Measurements from ENCODE around the gene KCNF1.

KCNF1 gene

GRCh38 chr2:10873171-10873570 lies 38.6 kb upstream of the KCNF1 start:
- peaks cover 9% of the 10 kb centered on the region for H3K36me3 Mint-ChIP-seq (ENCODE audit: low read depth)

GRCh38 chr2:10873790-10874437 lies 37.8 kb upstream of the KCNF1 start:
- Mint-ChIP-seq H3K4me1 (peaks cover 4% of the 10 kb centered on the region), H3K4me3 (no peak overlapping the region), H3K36me3 (ENCODE audit: low read depth) (peaks cover 9% of the 10 kb centered on the region), H3K27ac (no peak overlapping the region), H3K27me3 (ENCODE audit: low read depth, poor library complexity) (peaks cover 16% of the 10 kb centered on the region), H3K9me3 (peaks cover 19% of the 10 kb centered on the region)
- DNase-seq = no peak
- no peak for TF ChIP-seq CTCF (IDR thresholded peaks at IDR 0.05)

More at GRCh38 chr2:10873171-10873570, 38.6 kb upstream of the KCNF1 start:
- Mint-ChIP-seq H3K4me3 (no peak overlapping the region), H3K27me3 (ENCODE audit: low read depth, poor library complexity) (peaks cover 13% of the 10 kb centered on the region), H3K9me3 (peaks cover 19% of the 10 kb centered on the region), H3K4me1 (peaks cover 6% of the 10 kb centered on the region), H3K27ac (no peak overlapping the region)
- no peak for DNase-seq
- no peak for TF ChIP-seq CTCF (IDR thresholded peaks at IDR 0.05)

GRCh38 chr2:10875126-10875525 lies 36.6 kb upstream of the KCNF1 start:
- Mint-ChIP-seq H3K27me3 (ENCODE audit: low read depth, poor library complexity) (peaks cover 16% of the 10 kb centered on the region), H3K4me3 (no peak overlapping the region), H3K27ac (no peak overlapping the region), H3K4me1 (peaks cover 4% of the 10 kb centered on the region), H3K9me3 (peaks cover 19% of the 10 kb centered on the region), H3K36me3 (ENCODE audit: low read depth) (peaks cover 9% of the 10 kb centered on the region)
- no peak for TF ChIP-seq CTCF (IDR thresholded peaks at IDR 0.05)
- DNase-seq = no peak

GRCh38 chr2:10876394-10876793 lies 35.3 kb upstream of the KCNF1 start:
- no peak for TF ChIP-seq CTCF (IDR thresholded peaks at IDR 0.05)
- no peak overlapping the region for H3K4me3 Mint-ChIP-seq
- H3K4me1 Mint-ChIP-seq = peaks cover 4% of the 10 kb centered on the region
- H3K36me3 Mint-ChIP-seq (ENCODE audit: low read depth) = peaks cover 9% of the 10 kb centered on the region
- no peak for DNase-seq
- peaks cover 19% of the 10 kb centered on the region for H3K9me3 Mint-ChIP-seq
- peaks cover 16% of the 10 kb centered on the region for H3K27me3 Mint-ChIP-seq (ENCODE audit: low read depth, poor library complexity)
- no peak overlapping the region for H3K27ac Mint-ChIP-seq

- H3K4me1 Mint-ChIP-seq = peaks cover 4% of the 10 kb centered on the region
- H3K27me3 Mint-ChIP-seq (ENCODE audit: low read depth, poor library complexity) = peaks cover 17% of the 10 kb centered on the region
- no peak for TF ChIP-seq CTCF (IDR thresholded peaks at IDR 0.05)
- no peak overlapping the region for H3K4me3 Mint-ChIP-seq
- no peak for DNase-seq
- peaks cover 9% of the 10 kb centered on the region for H3K36me3 Mint-ChIP-seq (ENCODE audit: low read depth)
- H3K9me3 Mint-ChIP-seq = peaks cover 15% of the 10 kb centered on the region
- no peak overlapping the region for H3K27ac Mint-ChIP-seq
Observed at GRCh38 chr2:10876963-10877362, 34.8 kb upstream of the KCNF1 start.

- no peak for DNase-seq
- H3K27me3 Mint-ChIP-seq (ENCODE audit: low read depth, poor library complexity) = peaks cover 14% of the 10 kb centered on the region
- H3K4me1 Mint-ChIP-seq = peaks cover 4% of the 10 kb centered on the region
- H3K36me3 Mint-ChIP-seq (ENCODE audit: low read depth) = peaks cover 2% of the 10 kb centered on the region
- H3K4me3 Mint-ChIP-seq = no peak overlapping the region
- peaks cover 8% of the 10 kb centered on the region for H3K9me3 Mint-ChIP-seq
- no peak overlapping the region for H3K27ac Mint-ChIP-seq
- no peak for TF ChIP-seq CTCF (IDR thresholded peaks at IDR 0.05)
Observed at GRCh38 chr2:10877651-10878111, 34.1 kb upstream of the KCNF1 start.

Data from nephron progenitor cell (in vitro differentiated cells).